Measurements from ENCODE around the gene MCRIP1. TPM values are rescaled to one million over a fixed set of nuclear protein-coding genes. Genes with fewer than 3 reads are reported as not detected.

The MCRIP1 gene
- total and polyA plus RNA-seq, 2 of the 4 experiments (the other 2 are of a cell fraction): 56.5 to 164 TPM

GRCh38 chr17:81822312-81822637 is 10.8 kb downstream of the MCRIP1 start:
- Histone ChIP-seq H2BK5ac (ENCODE audit: low read depth, low read length, poor library complexity, severe bottlenecking) (no peak overlapping the region), H3K4me3 (ENCODE audit: insufficient read depth, low read depth, low read length) (no peak overlapping the region), H3K27me3 (ENCODE audit: control insufficient read depth, insufficient read depth, low read length) (0 out of 2 replicates have a peak, but pooled peaks cover 2% of the 10 kb centered on the region), H3K4me2 (ENCODE audit: low read depth, low read length) (no peak overlapping the region), H3K9me3 (ENCODE audit: control insufficient read depth, insufficient read depth, low read length) (no peaks in the 10 kb centered on the region), H3K36me3 (ENCODE audit: control insufficient read depth, insufficient read depth, low read length) (peaks cover 14% of the 10 kb centered on the region), H2BK20ac (ENCODE audit: low read depth, low read length) (no peak overlapping the region), H2AK9ac (replicated peaks; ENCODE audit: low read depth, low read length, poor library complexity) (peak overlapping the region; percentile 39), H2AK5ac (ENCODE audit: low read depth, low read length) (no peak overlapping the region), H3K14ac (replicated peaks; ENCODE audit: low read depth, low read length) (no peak overlapping the region), H4K8ac (ENCODE audit: low read depth in 2 of 2, low read length in 2 of 2) (no peak overlapping the region), H2AFZ (replicated peaks; ENCODE audit: low read length, poor library complexity) (no peak overlapping the region), H4K20me1 (ENCODE audit: insufficient read depth, low read length) (peaks cover 31% of the 10 kb centered on the region), H3K18ac (ENCODE audit: low read depth, low read length) (no peak overlapping the region), H4K91ac (ENCODE audit: insufficient read depth, low read depth, low read length) (no peak overlapping the region), H3K56ac (ENCODE audit: extremely low read depth, insufficient read depth, low read length) (no peak overlapping the region), H2BK15ac (ENCODE audit: low read depth, low read length) (no peak overlapping the region), H3K4me1 (ENCODE audit: control insufficient read depth, insufficient read depth, low read length) (peaks cover 4% of the 10 kb centered on the region; the same call in 1 of the 2 replicates), H3K27ac (ENCODE audit: insufficient read depth, low read length) (no peak overlapping the region), H4K5ac (ENCODE audit: low read depth, low read length) (no peak overlapping the region), H3K4ac (ENCODE audit: low read depth, low read length) (no peak overlapping the region), H2BK120ac (ENCODE audit: low read depth, low read length) (no peak overlapping the region), H3K9me1 (ENCODE audit: insufficient read depth, low read length) (peaks cover 11% of the 10 kb centered on the region), H3K79me1 (ENCODE audit: low read depth in 1 of 2, low read length in 2 of 2) (peaks cover 4 to 18% of the 10 kb centered on the region in 2 experiments; a peak in 3 of 4 replicates), H3K9ac (ENCODE audit: low read depth, low read length) (no peak overlapping the region), H3K23ac (ENCODE audit: low read depth, low read length) (no peak overlapping the region)
- ChIA-PET CTCF (interaction anchor here (0.6 kb wide), 1 partner anchor 33 kb away, joined by 3 read pairs; no protein-coding TSS in a partner anchor), POLR2A (ENCODE audit: unreplicated experiment) (interaction anchor here (0.6 kb wide), 1 partner anchor 286 kb away, joined by 10 read pairs; no protein-coding TSS in a partner anchor)
- in situ Hi-C loops (cut with MboI; ENCODE audit: low sequenced_read_pairs) (no loop called here), dilution Hi-C loops (cut with HindIII; ENCODE audit: low sequenced_read_pairs, unreplicated experiment) (no loop called here), intact Hi-C loops (cut with micrococcal nuclease) (no loop called here)
- BruUV-seq (replicated peaks): no TSS peak
- TF ChIP-seq ELK1 (IDR thresholded peaks at IDR 0.05; ENCODE audit: borderline replicate concordance, low read depth, low read length) (no peak), CHD1 (IDR thresholded peaks at IDR 0.05; ENCODE audit: low read depth, low read length) (no peak), RAD21 (IDR thresholded peaks at IDR 0.05; ENCODE audit: low read length) (no peak), MXI1 (IDR thresholded peaks at IDR 0.05; ENCODE audit: borderline replicate concordance, low read depth, low read length) (no peak), RFX5 (IDR thresholded peaks at IDR 0.05; ENCODE audit: low read depth, low read length) (no peak), BHLHE40 (IDR thresholded peaks at IDR 0.05; ENCODE audit: low read depth, low read length) (no peak), CEBPB (IDR thresholded peaks at IDR 0.05; ENCODE audit: low read depth, low read length) (no peak), RCOR1 (IDR thresholded peaks at IDR 0.05; ENCODE audit: insufficient replicate concordance, low read length) (no peak), FOS (IDR thresholded peaks at IDR 0.05; ENCODE audit: low read depth, low read length) (no peak), POLR2A (IDR thresholded peaks at IDR 0.05; ENCODE audit: low read depth, low read length) (no peak), CTCF (conservative IDR thresholded peaks at IDR 0.05; ENCODE audit: low read depth, low read length) (no peak), MAFK (IDR thresholded peaks at IDR 0.05; ENCODE audit: low read depth, low read length) (no peak), MAZ (IDR thresholded peaks at IDR 0.05; ENCODE audit: borderline replicate concordance, low read depth, low read length) (no peak)
- WGBS, 2 experiments (ENCODE audit: extremely low coverage in 2 of 2, insufficient read length in 1 of 2): 91% methylated on average over 7 of the region's 8 CpGs; no CpG with 5 or more reads in 1 of the 2 experiments
- ATAC-seq (ENCODE audit: low read depth) (no peak), DNase-seq (no peak)
